ENCODE measurements around the gene LRIT3.

GRCh38 chr4:109818268-109818667 is 29.6 kb upstream of the LRIT3 start:
- TF ChIP-seq, protein P1, sequence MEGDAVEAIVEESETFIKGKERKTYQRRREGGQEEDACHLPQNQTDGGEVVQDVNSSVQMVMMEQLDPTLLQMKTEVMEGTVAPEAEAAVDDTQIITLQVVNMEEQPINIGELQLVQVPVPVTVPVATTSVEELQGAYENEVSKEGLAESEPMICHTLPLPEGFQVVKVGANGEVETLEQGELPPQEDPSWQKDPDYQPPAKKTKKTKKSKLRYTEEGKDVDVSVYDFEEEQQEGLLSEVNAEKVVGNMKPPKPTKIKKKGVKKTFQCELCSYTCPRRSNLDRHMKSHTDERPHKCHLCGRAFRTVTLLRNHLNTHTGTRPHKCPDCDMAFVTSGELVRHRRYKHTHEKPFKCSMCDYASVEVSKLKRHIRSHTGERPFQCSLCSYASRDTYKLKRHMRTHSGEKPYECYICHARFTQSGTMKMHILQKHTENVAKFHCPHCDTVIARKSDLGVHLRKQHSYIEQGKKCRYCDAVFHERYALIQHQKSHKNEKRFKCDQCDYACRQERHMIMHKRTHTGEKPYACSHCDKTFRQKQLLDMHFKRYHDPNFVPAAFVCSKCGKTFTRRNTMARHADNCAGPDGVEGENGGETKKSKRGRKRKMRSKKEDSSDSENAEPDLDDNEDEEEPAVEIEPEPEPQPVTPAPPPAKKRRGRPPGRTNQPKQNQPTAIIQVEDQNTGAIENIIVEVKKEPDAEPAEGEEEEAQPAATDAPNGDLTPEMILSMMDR (conservative IDR thresholded peaks at IDR 0.05): no peak
- TF ChIP-seq ZFX (IDR thresholded peaks at IDR 0.05): no peak
